Measurements from ENCODE around the gene DAGLB. TPM values are rescaled to one million over a fixed set of nuclear protein-coding genes. Genes with fewer than 3 reads are reported as not detected.
A peak's percentile ranks its signal among the peaks of the same experiment; 100 is the strongest.

DAGLB gene
- total RNA-seq, 2 donors from 2014 or later: 9.7 to 20.4 TPM

GRCh38 chr7:6422095-6422494 lies 25.7 kb downstream of the DAGLB start:
- intact Hi-C loops (cut with DNase I): no loop called here

GRCh38 chr7:6420680-6421079 lies 27.1 kb downstream of the DAGLB start:
- DNase-seq (ENCODE audit: low spot score): no peak
- H3K27ac ChIP-seq: no peak overlapping the region
- intact Hi-C loops (cut with DNase I): no loop called here
- H3K27me3 ChIP-seq (replicated peaks; ENCODE audit: insufficient read depth): no peaks in the 10 kb centered on the region
- H3K4me3 ChIP-seq: no peak overlapping the region
- no peak for TF ChIP-seq POLR2A (IDR thresholded peaks at IDR 0.05)
- TF ChIP-seq POLR2AphosphoS5 (IDR thresholded peaks at IDR 0.05): no peak
- TF ChIP-seq CTCF (IDR thresholded peaks at IDR 0.05): no peak
- H3K36me3 ChIP-seq: peaks cover 0 to 3% of the 10 kb centered on the region in 2 donors
- no peaks in the 10 kb centered on the region for H3K4me1 ChIP-seq (replicated peaks)
- 86% methylated on average over 10 of the region's 10 CpGs for WGBS
- H3K9me3 ChIP-seq: no peaks in the 10 kb centered on the region

More at GRCh38 chr7:6422095-6422494, 25.7 kb downstream of the DAGLB start:
- 91% methylated on average over 16 of the region's 16 CpGs for WGBS
- Histone ChIP-seq H3K36me3 (peaks cover 0 to 3% of the 10 kb centered on the region in 2 donors), H3K9me3 (no peaks in the 10 kb centered on the region), H3K27ac (no peak overlapping the region), H3K4me3 (no peak overlapping the region), H3K27me3 (replicated peaks; ENCODE audit: insufficient read depth) (no peaks in the 10 kb centered on the region), H3K4me1 (replicated peaks) (no peaks in the 10 kb centered on the region)
- TF ChIP-seq POLR2A (IDR thresholded peaks at IDR 0.05) (no peak), POLR2AphosphoS5 (IDR thresholded peaks at IDR 0.05) (no peak), CTCF (IDR thresholded peaks at IDR 0.05) (no peak)
- DNase-seq (ENCODE audit: low spot score): no peak

- DNase-seq (ENCODE audit: low spot score): peak; percentile 30
- no peak for TF ChIP-seq CTCF (IDR thresholded peaks at IDR 0.05)
- peak; percentile 12 for TF ChIP-seq POLR2AphosphoS5 (IDR thresholded peaks at IDR 0.05)
- Histone ChIP-seq H3K27me3 (replicated peaks; ENCODE audit: insufficient read depth) (no peaks in the 10 kb centered on the region), H3K9me3 (no peaks in the 10 kb centered on the region), H3K27ac (no peak overlapping the region), H3K36me3 (no peaks in the 10 kb centered on the region), H3K4me3 (no peak overlapping the region), H3K4me1 (replicated peaks) (no peaks in the 10 kb centered on the region)
- WGBS: 86% methylated on average over 15 of the region's 16 CpGs
- intact Hi-C loops (cut with DNase I): no loop called here
Observed at GRCh38 chr7:6419310-6419773, 28.4 kb downstream of the DAGLB start.

GRCh38 chr7:6417408-6417807 lies 30.3 kb downstream of the DAGLB start:
- Histone ChIP-seq H3K27me3 (replicated peaks; ENCODE audit: insufficient read depth) (no peaks in the 10 kb centered on the region), H3K4me3 (no peak overlapping the region), H3K36me3 (no peaks in the 10 kb centered on the region), H3K4me1 (replicated peaks) (no peaks in the 10 kb centered on the region), H3K9me3 (no peaks in the 10 kb centered on the region), H3K27ac (no peak overlapping the region)
- no peak for DNase-seq (ENCODE audit: low spot score)
- TF ChIP-seq POLR2A (IDR thresholded peaks at IDR 0.05) (no peak), CTCF (IDR thresholded peaks at IDR 0.05) (no peak), POLR2AphosphoS5 (IDR thresholded peaks at IDR 0.05) (no peak)
- 97% methylated on average over 5 of the region's 5 CpGs for WGBS
- intact Hi-C loops (cut with DNase I): no loop called here

- no peaks in the 10 kb centered on the region for H3K4me1 ChIP-seq (replicated peaks)
- no peak overlapping the region for H3K27ac ChIP-seq
- 79% methylated on average over 23 of the region's 23 CpGs for WGBS
- TF ChIP-seq CTCF (IDR thresholded peaks at IDR 0.05) (no peak), POLR2A (IDR thresholded peaks at IDR 0.05) (no peak), POLR2AphosphoS5 (IDR thresholded peaks at IDR 0.05) (no peak)
- no peak overlapping the region for H3K4me3 ChIP-seq
- no peaks in the 10 kb centered on the region for H3K9me3 ChIP-seq
- no peak for DNase-seq (ENCODE audit: low spot score)
- intact Hi-C loops (cut with DNase I): no loop called here
- H3K36me3 ChIP-seq: no peaks in the 10 kb centered on the region
- no peaks in the 10 kb centered on the region for H3K27me3 ChIP-seq (replicated peaks; ENCODE audit: insufficient read depth)
Observed at GRCh38 chr7:6416516-6417145, 31.1 kb downstream of the DAGLB start.

All from prostate gland (tissue), 2 donors.